AG09319 (cell line): ENCODE results near the gene CYP8B1.

Source experiments
- DNase-seq: peaks from one replicate; pipeline ENCODE4 v3.0.0-alpha.2; 2010; ENCODE audit warnings: low read depth; ENCODE audit errors: extremely low read depth
- TF ChIP-seq, protein P1 (sequence below): IDR thresholded peaks from 2 replicates; pipeline ENCODE4 v1.5.1; 2011; ENCODE audit warnings: low read depth, mild to moderate bottlenecking, inconsistent platforms, low read length, moderate library complexity

Gene CYP8B1

DNA sequence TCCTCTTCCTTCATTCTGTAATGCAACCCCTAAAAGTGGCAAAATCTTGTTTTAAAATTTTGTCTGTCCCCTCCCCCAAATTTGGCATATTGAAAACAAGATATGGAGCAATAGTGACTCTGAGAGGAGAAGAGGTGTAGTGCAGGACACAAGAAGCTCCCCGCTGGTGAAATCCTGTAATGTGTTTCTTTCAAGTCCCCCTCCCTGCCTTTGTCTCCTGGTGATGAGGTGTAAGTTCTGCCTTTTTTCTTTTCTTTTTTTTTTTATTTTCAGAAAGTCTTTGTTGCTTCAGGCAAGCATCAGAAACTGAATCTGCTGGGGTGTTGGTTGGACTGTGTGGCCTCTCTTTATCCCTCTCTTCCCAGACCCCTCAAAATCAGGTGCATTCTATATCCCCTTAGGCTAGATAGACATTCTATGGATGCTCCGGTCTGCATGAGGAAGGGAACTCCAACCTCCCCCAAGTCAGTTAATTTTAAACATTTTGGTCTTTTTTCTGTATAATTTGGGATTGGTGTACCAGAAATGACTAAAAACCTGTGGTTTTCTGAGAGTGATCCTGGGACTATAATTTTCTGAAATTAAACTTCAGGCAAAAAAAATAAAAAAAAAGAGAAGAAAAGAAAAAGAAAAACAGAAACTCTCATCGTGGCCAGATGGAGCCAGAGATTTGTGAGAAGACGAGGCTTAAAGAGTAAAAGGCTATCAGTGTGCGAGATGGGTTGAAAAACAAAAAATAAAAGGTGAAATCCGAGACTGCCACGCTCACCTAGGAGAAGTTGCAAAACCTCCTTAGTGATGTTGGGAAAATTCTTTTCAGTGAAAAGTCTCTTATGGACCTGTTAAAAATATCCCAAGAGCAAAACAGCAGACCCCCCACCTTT lies 45.0 kb downstream of the CYP8B1 start:
- TF ChIP-seq, protein P1, sequence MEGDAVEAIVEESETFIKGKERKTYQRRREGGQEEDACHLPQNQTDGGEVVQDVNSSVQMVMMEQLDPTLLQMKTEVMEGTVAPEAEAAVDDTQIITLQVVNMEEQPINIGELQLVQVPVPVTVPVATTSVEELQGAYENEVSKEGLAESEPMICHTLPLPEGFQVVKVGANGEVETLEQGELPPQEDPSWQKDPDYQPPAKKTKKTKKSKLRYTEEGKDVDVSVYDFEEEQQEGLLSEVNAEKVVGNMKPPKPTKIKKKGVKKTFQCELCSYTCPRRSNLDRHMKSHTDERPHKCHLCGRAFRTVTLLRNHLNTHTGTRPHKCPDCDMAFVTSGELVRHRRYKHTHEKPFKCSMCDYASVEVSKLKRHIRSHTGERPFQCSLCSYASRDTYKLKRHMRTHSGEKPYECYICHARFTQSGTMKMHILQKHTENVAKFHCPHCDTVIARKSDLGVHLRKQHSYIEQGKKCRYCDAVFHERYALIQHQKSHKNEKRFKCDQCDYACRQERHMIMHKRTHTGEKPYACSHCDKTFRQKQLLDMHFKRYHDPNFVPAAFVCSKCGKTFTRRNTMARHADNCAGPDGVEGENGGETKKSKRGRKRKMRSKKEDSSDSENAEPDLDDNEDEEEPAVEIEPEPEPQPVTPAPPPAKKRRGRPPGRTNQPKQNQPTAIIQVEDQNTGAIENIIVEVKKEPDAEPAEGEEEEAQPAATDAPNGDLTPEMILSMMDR: peak; percentile 51
- DNase-seq: no peak

DNA sequence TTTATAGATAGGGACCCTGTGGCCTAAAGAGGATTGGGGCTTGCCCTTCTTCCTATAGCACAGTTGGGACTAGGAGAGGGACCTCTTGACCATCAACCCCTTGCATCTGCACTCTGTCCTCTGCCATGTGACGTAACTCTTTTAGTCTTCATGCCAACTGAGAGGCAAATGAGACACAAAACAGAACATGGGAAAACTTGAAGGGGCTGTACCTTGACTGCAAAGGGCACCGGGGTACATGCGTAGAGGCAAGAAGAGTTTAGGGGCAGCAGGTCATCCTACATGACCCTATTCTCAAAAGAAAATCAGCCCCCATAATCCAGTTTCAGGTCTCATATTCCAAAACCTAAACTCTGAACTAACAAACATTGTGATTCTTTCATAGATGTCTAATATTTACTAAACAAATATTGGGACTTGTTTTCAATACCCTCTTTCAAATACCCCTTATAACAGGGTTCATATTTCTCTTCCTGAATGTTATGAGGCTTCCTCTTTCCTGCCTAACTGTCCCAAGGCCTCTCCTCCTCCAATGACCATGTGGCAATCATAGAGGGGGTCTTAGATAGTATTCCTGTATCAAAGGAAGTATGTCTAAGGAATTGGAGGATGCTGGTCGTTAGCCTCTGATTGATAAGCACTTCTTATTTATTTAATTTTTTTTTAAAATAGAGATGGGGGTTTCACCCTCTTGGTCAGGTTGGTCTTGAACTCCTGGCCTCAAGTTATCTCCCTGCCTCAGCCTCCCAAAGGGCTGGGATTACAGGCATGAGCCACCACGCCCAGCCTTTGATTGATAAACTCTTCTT lies 45.8 kb downstream of the CYP8B1 start:
- no peak for DNase-seq
- TF ChIP-seq, protein P1: no peak

DNA sequence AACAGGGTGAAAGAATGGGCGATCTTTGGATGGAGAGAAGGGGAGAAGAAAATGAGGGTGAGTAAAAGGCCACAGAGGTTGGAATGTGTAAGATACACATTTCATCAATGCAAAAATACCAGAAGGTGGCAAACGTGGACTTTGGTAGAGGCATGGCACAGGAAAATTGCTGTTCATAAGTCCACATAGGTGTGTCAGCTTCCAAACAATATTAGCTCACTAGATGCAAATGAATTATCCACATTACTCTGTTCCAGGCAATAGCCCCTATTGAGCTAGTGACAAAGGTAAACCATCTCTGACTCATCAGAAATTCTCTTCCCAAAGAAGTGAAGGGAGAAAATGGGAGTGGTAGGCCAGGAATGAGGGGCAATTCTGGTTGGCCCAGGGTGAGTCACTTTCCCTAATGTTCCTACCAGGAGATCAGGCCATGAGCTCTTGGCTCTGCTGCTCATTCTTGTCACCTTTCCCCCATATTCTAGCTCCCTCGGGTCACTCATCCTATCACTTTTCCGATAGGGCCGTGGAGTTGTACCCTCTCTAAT lies 46.5 kb downstream of the CYP8B1 start:
- DNase-seq: no peak
- TF ChIP-seq, protein P1: no peak

DNA sequence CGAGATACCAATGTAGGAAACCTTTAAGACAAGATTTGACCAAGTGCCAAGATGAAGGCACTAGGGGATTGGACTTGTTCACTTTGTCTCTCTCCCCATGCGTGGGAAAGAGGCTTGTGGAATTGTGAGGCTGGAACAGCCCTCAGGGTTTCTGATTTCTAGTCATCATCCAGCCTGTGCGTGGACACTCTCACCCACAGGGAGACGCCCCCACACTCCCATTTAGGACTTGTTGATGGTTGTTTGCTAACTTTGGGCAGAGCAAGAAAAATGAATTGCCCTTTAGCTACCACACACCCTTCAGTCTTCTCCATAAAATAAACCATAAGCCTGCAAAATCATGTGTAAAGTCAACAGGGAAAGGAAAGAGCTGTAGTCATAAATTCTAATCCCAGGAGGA lies 48.0 kb downstream of the CYP8B1 start:
- no peak for DNase-seq
- TF ChIP-seq, protein P1: no peak

DNA sequence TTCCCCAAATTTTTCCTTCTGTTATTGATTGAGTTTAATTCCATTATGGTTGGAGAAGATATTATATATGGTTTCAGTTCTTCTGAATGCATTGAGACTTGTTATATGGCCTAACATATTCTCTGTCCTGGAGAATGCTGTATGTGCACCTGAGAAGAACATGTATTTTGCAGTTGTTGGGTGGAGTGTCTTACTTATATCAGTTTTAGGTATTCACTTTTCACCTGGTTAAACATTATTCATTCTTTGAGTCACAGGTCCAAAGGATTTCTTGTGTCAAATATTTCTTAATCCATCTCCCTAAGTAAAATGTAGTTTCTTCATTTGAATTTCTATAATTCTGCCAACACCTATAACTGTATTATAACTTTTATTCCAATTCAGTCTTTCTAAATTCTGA lies 48.7 kb downstream of the CYP8B1 start:
- TF ChIP-seq, protein P1: no peak
- no peak for DNase-seq

DNA sequence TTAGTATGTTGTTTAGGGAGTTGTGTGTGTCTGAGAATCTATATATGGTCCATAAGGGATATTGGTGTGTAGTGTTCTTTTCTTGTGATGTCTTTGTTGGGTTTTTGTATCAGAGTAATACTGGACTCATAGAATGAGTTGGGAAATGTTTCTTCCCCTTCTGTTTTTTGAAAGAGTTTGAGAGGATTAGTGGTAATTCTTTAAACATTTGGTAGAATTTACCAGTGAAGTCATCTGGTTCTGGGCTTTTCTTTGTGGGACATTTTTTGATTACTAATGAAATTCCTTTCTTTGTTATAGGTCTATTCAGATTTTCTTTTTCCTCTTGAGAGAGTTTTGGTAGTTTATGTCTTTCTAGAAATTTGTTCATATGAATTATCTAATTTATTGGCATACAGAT lies 49.5 kb downstream of the CYP8B1 start:
- DNase-seq: no peak
- TF ChIP-seq, protein P1: no peak

DNA sequence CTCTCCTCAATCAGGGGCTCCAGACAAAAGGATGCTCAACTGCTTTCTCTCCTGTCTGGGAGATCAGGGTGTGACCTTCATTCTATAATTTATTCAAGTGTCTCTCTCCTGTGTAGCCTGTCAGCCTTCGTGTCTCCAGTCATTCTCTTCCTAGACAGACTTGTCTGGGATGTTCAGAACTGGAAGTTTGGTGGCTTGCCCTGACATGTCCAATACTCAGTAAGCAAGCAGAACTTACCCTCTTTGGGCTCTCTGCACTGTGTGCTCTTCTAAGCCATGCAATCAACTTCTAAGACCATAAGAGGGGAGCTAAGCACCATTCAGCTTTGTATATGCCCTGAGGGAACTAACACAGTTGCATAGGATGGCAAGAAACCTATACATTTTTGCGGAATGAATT lies 52.3 kb downstream of the CYP8B1 start:
- TF ChIP-seq, protein P1: no peak
- no peak for DNase-seq
